Neural cell (in vitro differentiated cells): ENCODE results near the gene SLC25A27.

Experiments used
- EZH2 ChIP-seq: fragments of 200-600, 300-800 bp; shearing (Covaris generic), sonication (generic); IDR thresholded peaks from 2 replicates; pipeline ENCODE4 v1.6.1; 2014; ENCODE audit warnings: antibody characterized with exemption, low read length, borderline replicate concordance, mild to moderate bottlenecking; ENCODE audit not compliant: insufficient read depth, poor library complexity, severe bottlenecking
- POLR2AphosphoS5 ChIP-seq: IDR thresholded peaks from 2 replicates; pipeline ENCODE4 v1.6.1; 2012
- TF ChIP-seq, protein P1 (sequence below): fragments of 450-650 bp; IDR thresholded peaks from 2 replicates; pipeline ENCODE4 v1.5.1; 2014; ENCODE audit warnings: antibody characterized with exemption, mild to moderate bottlenecking, moderate library complexity; ENCODE audit not compliant: poor library complexity, severe bottlenecking

DNA sequence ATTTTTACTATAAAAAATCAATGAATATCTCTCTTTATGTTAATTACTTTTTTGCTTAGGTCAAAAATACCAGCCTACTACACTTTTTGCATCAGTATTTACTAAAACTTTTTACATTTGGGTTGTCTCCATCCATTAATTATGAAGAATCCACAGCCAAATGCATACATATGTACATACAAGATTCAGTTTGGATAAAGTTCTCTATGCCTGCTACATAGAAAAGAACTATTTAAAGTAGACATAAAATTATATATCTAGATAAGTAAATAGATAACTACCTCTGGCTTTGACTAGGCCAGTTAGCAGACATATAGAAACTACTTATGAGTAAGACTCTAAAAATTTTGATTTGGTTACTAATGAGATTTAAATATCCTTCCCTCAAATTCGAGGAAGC is 47.2 kb downstream of the SLC25A27 start:
- TF ChIP-seq POLR2AphosphoS5 = no peak
- no peak for TF ChIP-seq EZH2
- TF ChIP-seq, protein P1, sequence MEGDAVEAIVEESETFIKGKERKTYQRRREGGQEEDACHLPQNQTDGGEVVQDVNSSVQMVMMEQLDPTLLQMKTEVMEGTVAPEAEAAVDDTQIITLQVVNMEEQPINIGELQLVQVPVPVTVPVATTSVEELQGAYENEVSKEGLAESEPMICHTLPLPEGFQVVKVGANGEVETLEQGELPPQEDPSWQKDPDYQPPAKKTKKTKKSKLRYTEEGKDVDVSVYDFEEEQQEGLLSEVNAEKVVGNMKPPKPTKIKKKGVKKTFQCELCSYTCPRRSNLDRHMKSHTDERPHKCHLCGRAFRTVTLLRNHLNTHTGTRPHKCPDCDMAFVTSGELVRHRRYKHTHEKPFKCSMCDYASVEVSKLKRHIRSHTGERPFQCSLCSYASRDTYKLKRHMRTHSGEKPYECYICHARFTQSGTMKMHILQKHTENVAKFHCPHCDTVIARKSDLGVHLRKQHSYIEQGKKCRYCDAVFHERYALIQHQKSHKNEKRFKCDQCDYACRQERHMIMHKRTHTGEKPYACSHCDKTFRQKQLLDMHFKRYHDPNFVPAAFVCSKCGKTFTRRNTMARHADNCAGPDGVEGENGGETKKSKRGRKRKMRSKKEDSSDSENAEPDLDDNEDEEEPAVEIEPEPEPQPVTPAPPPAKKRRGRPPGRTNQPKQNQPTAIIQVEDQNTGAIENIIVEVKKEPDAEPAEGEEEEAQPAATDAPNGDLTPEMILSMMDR = no peak
